ENCODE data around the gene PABPC1L. TPM values are rescaled to one million over a fixed set of nuclear protein-coding genes. Genes with fewer than 3 reads are reported as not detected.
A peak's percentile ranks its signal among the peaks of the same experiment; 100 is the strongest.

PABPC1L gene
- total RNA-seq, 2 experiments from 2014 or later, result 22.8 to 27.5 TPM

- H3K27ac Mint-ChIP-seq, result peak overlapping the region; percentile 89
- DNase-seq (peak in 1 of 14 experiments; percentile 40), ATAC-seq (ENCODE audit: poor library complexity) (no peak)
- no peak for TF ChIP-seq CTCF (IDR thresholded peaks at IDR 0.05)
- ChIA-PET CTCF (no interaction called here), POLR2A (interaction anchor here (1.1 to 1.8 kb wide), 5 partner anchors 10 to 530 kb away, joined by 3 to 12 read pairs (median 11); partner anchors contain the start of genes PIGT, STK4 and TOMM34)
- H3K9me3 Mint-ChIP-seq, result no peaks in the 10 kb centered on the region
- H3K4me3 Mint-ChIP-seq, result peak overlapping the region; percentile 98
- H3K4me3 ChIP-seq (ENCODE audit: low read length), result peak overlapping the region; percentile 91
- peak overlapping the region; percentile 89 to 93 for H3K27ac ChIP-seq (ENCODE audit: low read depth in 1 of 2, low read length in 2 of 2)
- H3K36me3 Mint-ChIP-seq (ENCODE audit: low read depth), result peaks cover 56% of the 10 kb centered on the region
- H3K36me3 ChIP-seq (ENCODE audit: insufficient read depth, low read length), result peaks cover 15% of the 10 kb centered on the region
- no peaks in the 10 kb centered on the region for H3K27me3 ChIP-seq (ENCODE audit: control insufficient read depth in 1 of 2, insufficient read depth in 2 of 2, low read length in 2 of 2)
- no peaks in the 10 kb centered on the region for H3K27me3 Mint-ChIP-seq
- peaks cover 79% of the 10 kb centered on the region for H3K4me1 Mint-ChIP-seq (ENCODE audit: low read depth)
- no peaks in the 10 kb centered on the region for H3K9me3 ChIP-seq (ENCODE audit: control insufficient read depth in 1 of 2, insufficient read depth in 1 of 2, low read length in 2 of 2)
- peaks cover 43% of the 10 kb centered on the region for H3K4me1 ChIP-seq (ENCODE audit: insufficient read depth, low read length)
- intact Hi-C loops (cut with DNase I, micrococcal nuclease), result loop anchor here (2.0 to 10.0 kb wide), 9 partner anchors 23 to 1431 kb away; partner anchors contain the start of genes OSER1 (in 2 of the 2), PIGT (in 1 of the 2), SERINC3 (in 1 of the 2) and SRSF6 (in 1 of the 2)
Observed at GRCh38 chr20:44886266-44886651, 23.6 kb upstream of the PABPC1L start.

- ChIA-PET POLR2A (no interaction called here), CTCF (no interaction called here)
- no peak for ATAC-seq (ENCODE audit: poor library complexity)
- peak overlapping the region; percentile 98 for H3K4me3 Mint-ChIP-seq
- H3K27ac Mint-ChIP-seq, result peak overlapping the region; percentile 89
- Histone ChIP-seq H3K36me3 (ENCODE audit: insufficient read depth, low read length) (peaks cover 17% of the 10 kb centered on the region), H3K27me3 (ENCODE audit: control insufficient read depth in 1 of 2, insufficient read depth in 2 of 2, low read length in 2 of 2) (no peaks in the 10 kb centered on the region), H3K27ac (ENCODE audit: low read depth in 1 of 2, low read length in 2 of 2) (peak overlapping the region; percentile 89 to 93), H3K9me3 (ENCODE audit: control insufficient read depth in 1 of 2, insufficient read depth in 1 of 2, low read length in 2 of 2) (no peaks in the 10 kb centered on the region), H3K4me3 (ENCODE audit: low read length) (peak overlapping the region; percentile 91), H3K4me1 (ENCODE audit: insufficient read depth, low read length) (peaks cover 46% of the 10 kb centered on the region)
- H3K36me3 Mint-ChIP-seq (ENCODE audit: low read depth), result peaks cover 61% of the 10 kb centered on the region
- TF ChIP-seq CTCF (IDR thresholded peaks at IDR 0.05), result no peak
- intact Hi-C loops (cut with DNase I, micrococcal nuclease), result loop anchor here (2.0 to 10.0 kb wide), 9 partner anchors 22 to 1432 kb away; partner anchors contain the start of genes OSER1 (in 2 of the 2), PIGT (in 1 of the 2), SERINC3 (in 1 of the 2) and SRSF6 (in 1 of the 2)
- DNase-seq, result no peak
- H3K27me3 Mint-ChIP-seq, result no peaks in the 10 kb centered on the region
- no peaks in the 10 kb centered on the region for H3K9me3 Mint-ChIP-seq
- H3K4me1 Mint-ChIP-seq (ENCODE audit: low read depth), result peaks cover 81% of the 10 kb centered on the region
Observed at GRCh38 chr20:44886828-44887227, 23.0 kb upstream of the PABPC1L start.

GRCh38 chr20:44887466-44887865 is 22.4 kb upstream of the PABPC1L start:
- intact Hi-C loops (cut with DNase I, micrococcal nuclease), result loop anchor here (2.0 to 10.0 kb wide), 9 partner anchors 21 to 1433 kb away; partner anchors contain the start of genes OSER1 (in 2 of the 2), PIGT (in 1 of the 2), SERINC3 (in 1 of the 2) and SRSF6 (in 1 of the 2)
- DNase-seq (no peak), ATAC-seq (ENCODE audit: poor library complexity) (no peak)
- Mint-ChIP-seq H3K27me3 (no peaks in the 10 kb centered on the region), H3K4me1 (ENCODE audit: low read depth) (peaks cover 87% of the 10 kb centered on the region), H3K9me3 (no peaks in the 10 kb centered on the region), H3K27ac (peak overlapping the region; percentile 89), H3K4me3 (peak overlapping the region; percentile 98), H3K36me3 (ENCODE audit: low read depth) (peaks cover 67% of the 10 kb centered on the region)
- ChIA-PET POLR2A (interaction anchor here (1.4 to 4.0 kb wide), 6 partner anchors 9 to 92 kb away, joined by 3 to 24 read pairs (median 8); partner anchors contain the start of genes PABPC1L and TOMM34), CTCF (interaction anchor here (0.9 to 1.6 kb wide), 6 partner anchors 8 to 84 kb away, joined by 3 to 6 read pairs (median 3); partner anchors contain the start of gene PABPC1L)
- no peak overlapping the region for H3K27ac ChIP-seq (ENCODE audit: low read depth in 1 of 2, low read length in 2 of 2)
- H3K27me3 ChIP-seq (ENCODE audit: control insufficient read depth in 1 of 2, insufficient read depth in 2 of 2, low read length in 2 of 2), result no peaks in the 10 kb centered on the region
- H3K4me1 ChIP-seq (ENCODE audit: insufficient read depth, low read length), result peaks cover 46% of the 10 kb centered on the region
- no peaks in the 10 kb centered on the region for H3K9me3 ChIP-seq (ENCODE audit: control insufficient read depth in 1 of 2, insufficient read depth in 1 of 2, low read length in 2 of 2)
- H3K4me3 ChIP-seq (ENCODE audit: low read length), result peak overlapping the region; percentile 91
- H3K36me3 ChIP-seq (ENCODE audit: insufficient read depth, low read length), result peaks cover 19% of the 10 kb centered on the region
- TF ChIP-seq CTCF (IDR thresholded peaks at IDR 0.05), result no peak

All from CD4-positive, alpha-beta T cell (primary cell).